ENCODE measurements around the gene C16orf74.

DNA sequence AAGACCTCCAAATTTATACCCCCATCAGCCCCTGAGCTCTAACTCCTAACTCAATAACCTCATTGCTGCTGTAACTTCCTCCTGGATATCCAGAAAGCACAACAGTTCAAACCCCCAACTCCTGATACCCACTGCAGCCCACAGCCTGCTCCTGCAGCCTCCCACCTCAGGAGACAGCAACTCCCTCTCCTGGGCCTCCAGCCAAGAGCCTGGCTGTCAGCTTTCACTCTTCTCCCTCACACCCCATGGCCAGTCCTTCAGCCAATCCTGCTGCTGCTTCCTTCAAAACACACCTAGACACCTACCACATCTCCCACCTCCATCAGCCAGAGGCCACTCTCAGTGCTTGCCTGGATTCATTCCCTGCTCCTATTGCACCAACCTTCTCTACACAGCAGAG is 67.5 kb downstream of the C16orf74 start:
- TF ChIP-seq, protein P1, sequence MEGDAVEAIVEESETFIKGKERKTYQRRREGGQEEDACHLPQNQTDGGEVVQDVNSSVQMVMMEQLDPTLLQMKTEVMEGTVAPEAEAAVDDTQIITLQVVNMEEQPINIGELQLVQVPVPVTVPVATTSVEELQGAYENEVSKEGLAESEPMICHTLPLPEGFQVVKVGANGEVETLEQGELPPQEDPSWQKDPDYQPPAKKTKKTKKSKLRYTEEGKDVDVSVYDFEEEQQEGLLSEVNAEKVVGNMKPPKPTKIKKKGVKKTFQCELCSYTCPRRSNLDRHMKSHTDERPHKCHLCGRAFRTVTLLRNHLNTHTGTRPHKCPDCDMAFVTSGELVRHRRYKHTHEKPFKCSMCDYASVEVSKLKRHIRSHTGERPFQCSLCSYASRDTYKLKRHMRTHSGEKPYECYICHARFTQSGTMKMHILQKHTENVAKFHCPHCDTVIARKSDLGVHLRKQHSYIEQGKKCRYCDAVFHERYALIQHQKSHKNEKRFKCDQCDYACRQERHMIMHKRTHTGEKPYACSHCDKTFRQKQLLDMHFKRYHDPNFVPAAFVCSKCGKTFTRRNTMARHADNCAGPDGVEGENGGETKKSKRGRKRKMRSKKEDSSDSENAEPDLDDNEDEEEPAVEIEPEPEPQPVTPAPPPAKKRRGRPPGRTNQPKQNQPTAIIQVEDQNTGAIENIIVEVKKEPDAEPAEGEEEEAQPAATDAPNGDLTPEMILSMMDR (IDR thresholded peaks at IDR 0.05) = no peak
- no peak for TF ChIP-seq POLR2A (IDR thresholded peaks at IDR 0.05)
